ENCODE results near the gene EXOG. TPM values are rescaled to one million over a fixed set of nuclear protein-coding genes. Genes with fewer than 3 reads are reported as not detected.

Gene EXOG
- polyA plus RNA-seq, 3 donors: 1.6 to 5.4 (median 2.4) TPM

DNA sequence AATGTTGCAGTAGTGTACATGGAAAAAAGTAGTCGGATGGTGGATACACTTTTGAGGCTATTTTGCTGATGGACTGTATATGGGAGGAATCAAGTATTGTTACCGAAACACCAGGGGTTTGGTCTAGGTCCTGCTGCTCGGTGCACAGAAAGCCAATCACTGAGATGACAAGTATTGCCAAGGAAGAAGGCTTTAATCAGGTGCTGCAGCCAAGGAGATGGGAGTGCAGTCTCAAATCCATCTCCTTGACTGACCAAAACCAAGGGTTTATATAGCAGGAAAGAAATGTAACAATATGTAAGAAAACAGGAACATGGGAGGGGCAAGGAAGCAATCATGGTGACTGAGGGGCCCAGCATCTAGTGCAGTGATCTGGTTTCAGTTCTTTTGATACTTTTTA lies 45.3 kb upstream of the EXOG start:
- H3K27me3 Mint-ChIP-seq (ENCODE audit: low read depth in 3 of 3): peaks cover 37 to 53% (median 37%) of the 10 kb centered on the region in 3 donors
- WGBS (ENCODE audit: insufficient coverage): 100% methylated on average over 3 of the region's 3 CpGs
- H3K36me3 Mint-ChIP-seq: peaks cover 0 to 3% of the 10 kb centered on the region in 2 donors
- peak overlapping the region in 1 of 2 donors; percentile 35 for H3K4me3 Mint-ChIP-seq
- no peak overlapping the region for H3K27ac Mint-ChIP-seq
- Histone ChIP-seq H3K4me2 (replicated peaks; ENCODE audit: extremely low read depth, low read length, poor library complexity, severe bottlenecking) (no peak overlapping the region), H3K27me3 (ENCODE audit: control insufficient read depth in 2 of 2, insufficient read depth in 2 of 2, low read length in 2 of 2) (peaks cover 30 to 39% of the 10 kb centered on the region in 2 donors), H3K27ac (ENCODE audit: low read depth in 1 of 2, low read length in 2 of 2) (no peak overlapping the region), H4K20me1 (ENCODE audit: insufficient read depth, low read length) (no peaks in the 10 kb centered on the region), H2AFZ (ENCODE audit: insufficient read depth, low read depth, low read length, poor library complexity, severe bottlenecking) (no peak overlapping the region), H3K79me2 (ENCODE audit: insufficient read depth, low read length) (no peaks in the 10 kb centered on the region), H3K4me1 (ENCODE audit: control insufficient read depth in 1 of 2, insufficient read depth in 2 of 2, low read length in 2 of 2) (peaks cover 19 to 26% of the 10 kb centered on the region in 2 donors), H3K9me3 (replicated peaks in 1 of 2; ENCODE audit: control insufficient read depth in 1 of 2, insufficient read depth in 1 of 2, low read length in 2 of 2) (peaks cover 4 to 8% of the 10 kb centered on the region in 2 donors), H3K36me3 (replicated peaks in 1 of 2; ENCODE audit: control insufficient read depth in 1 of 2, insufficient read depth in 2 of 2, low read length in 2 of 2) (no peaks in the 10 kb centered on the region), H3K4me3 (replicated peaks in 1 of 3; ENCODE audit: low read depth in 2 of 3, low read length in 3 of 3) (no peak overlapping the region), H3K9ac (ENCODE audit: insufficient read depth, low read length, poor library complexity, severe bottlenecking) (no peak overlapping the region)
- H3K4me1 Mint-ChIP-seq: peaks cover 16% of the 10 kb centered on the region
- no peak for DNase-seq
- peaks cover 7 to 24% (median 20%) of the 10 kb centered on the region in 7 donors for H3K9me3 Mint-ChIP-seq
- TF ChIP-seq, protein P1, sequence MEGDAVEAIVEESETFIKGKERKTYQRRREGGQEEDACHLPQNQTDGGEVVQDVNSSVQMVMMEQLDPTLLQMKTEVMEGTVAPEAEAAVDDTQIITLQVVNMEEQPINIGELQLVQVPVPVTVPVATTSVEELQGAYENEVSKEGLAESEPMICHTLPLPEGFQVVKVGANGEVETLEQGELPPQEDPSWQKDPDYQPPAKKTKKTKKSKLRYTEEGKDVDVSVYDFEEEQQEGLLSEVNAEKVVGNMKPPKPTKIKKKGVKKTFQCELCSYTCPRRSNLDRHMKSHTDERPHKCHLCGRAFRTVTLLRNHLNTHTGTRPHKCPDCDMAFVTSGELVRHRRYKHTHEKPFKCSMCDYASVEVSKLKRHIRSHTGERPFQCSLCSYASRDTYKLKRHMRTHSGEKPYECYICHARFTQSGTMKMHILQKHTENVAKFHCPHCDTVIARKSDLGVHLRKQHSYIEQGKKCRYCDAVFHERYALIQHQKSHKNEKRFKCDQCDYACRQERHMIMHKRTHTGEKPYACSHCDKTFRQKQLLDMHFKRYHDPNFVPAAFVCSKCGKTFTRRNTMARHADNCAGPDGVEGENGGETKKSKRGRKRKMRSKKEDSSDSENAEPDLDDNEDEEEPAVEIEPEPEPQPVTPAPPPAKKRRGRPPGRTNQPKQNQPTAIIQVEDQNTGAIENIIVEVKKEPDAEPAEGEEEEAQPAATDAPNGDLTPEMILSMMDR (IDR thresholded peaks at IDR 0.05): no peak
- intact Hi-C loops (cut with micrococcal nuclease): no loop called here

GRCh38 chr3:38453075-38453912 lies 42.8 kb upstream of the EXOG start, which contains the start of gene ACVR2B:
ACVR2B (plus strand) TSS chr3:38453890; CDS start chr3:38454323, 433 bp downstream.
- Histone ChIP-seq H3K9me3 (replicated peaks in 1 of 2; ENCODE audit: control insufficient read depth in 1 of 2, insufficient read depth in 1 of 2, low read length in 2 of 2) (peaks cover 3 to 8% of the 10 kb centered on the region in 2 donors), H3K27me3 (ENCODE audit: control insufficient read depth in 2 of 2, insufficient read depth in 2 of 2, low read length in 2 of 2) (peaks cover 36 to 45% of the 10 kb centered on the region in 2 donors), H3K36me3 (replicated peaks in 1 of 2; ENCODE audit: control insufficient read depth in 1 of 2, insufficient read depth in 2 of 2, low read length in 2 of 2) (no peaks in the 10 kb centered on the region), H3K27ac (ENCODE audit: low read depth in 1 of 2, low read length in 2 of 2) (no peak within 1 kb of the TSS), H2AFZ (ENCODE audit: insufficient read depth, low read depth, low read length, poor library complexity, severe bottlenecking) (peak within 1 kb of the TSS; percentile 72), H3K4me3 (replicated peaks in 1 of 3; ENCODE audit: low read depth in 2 of 3, low read length in 3 of 3) (peak within 1 kb of the TSS; percentile 32 to 78 (median 46)), H3K79me2 (ENCODE audit: insufficient read depth, low read length) (no peaks in the 10 kb centered on the region), H4K20me1 (ENCODE audit: insufficient read depth, low read length) (no peaks in the 10 kb centered on the region), H3K9ac (ENCODE audit: insufficient read depth, low read length, poor library complexity, severe bottlenecking) (peak within 1 kb of the TSS; percentile 36), H3K4me2 (replicated peaks; ENCODE audit: extremely low read depth, low read length, poor library complexity, severe bottlenecking) (peak within 1 kb of the TSS; percentile 91), H3K4me1 (ENCODE audit: control insufficient read depth in 1 of 2, insufficient read depth in 2 of 2, low read length in 2 of 2) (peaks cover 20 to 29% of the 10 kb centered on the region in 2 donors)
- intact Hi-C loops (cut with micrococcal nuclease): no loop called here
- Mint-ChIP-seq H3K27ac (peak within 1 kb of the TSS in 2 of 7 donors; percentile 25 to 83), H3K36me3 (peaks cover 0 to 3% of the 10 kb centered on the region in 2 donors), H3K4me1 (peaks cover 20% of the 10 kb centered on the region), H3K4me3 (peak within 1 kb of the TSS; percentile 91 to 98), H3K27me3 (ENCODE audit: low read depth in 3 of 3) (peaks cover 46 to 56% (median 47%) of the 10 kb centered on the region in 3 donors), H3K9me3 (peaks cover 7 to 22% (median 15%) of the 10 kb centered on the region in 7 donors)
- peak; percentile 13 to 21 (median 14) for DNase-seq
- 9% methylated on average over 26 of the region's 48 CpGs for WGBS (ENCODE audit: insufficient coverage)
- TF ChIP-seq, protein P1 (IDR thresholded peaks at IDR 0.05): no peak
